NCI-H2227 treated with DMSO at 0.1 percent for 48 hours (cell line): Measurements from ENCODE around the gene IRAK1BP1.
"Not testable (repeated sequence)": the region's sequence is repeated elsewhere in the genome, so short reads cannot be mapped to it uniquely, and the experiment has no call there.

Source experiments
- DNase-seq: peaks from one replicate; lab custom pipeline; 2025; lab: John Stamatoyannopoulos, UW

Gene IRAK1BP1

DNA sequence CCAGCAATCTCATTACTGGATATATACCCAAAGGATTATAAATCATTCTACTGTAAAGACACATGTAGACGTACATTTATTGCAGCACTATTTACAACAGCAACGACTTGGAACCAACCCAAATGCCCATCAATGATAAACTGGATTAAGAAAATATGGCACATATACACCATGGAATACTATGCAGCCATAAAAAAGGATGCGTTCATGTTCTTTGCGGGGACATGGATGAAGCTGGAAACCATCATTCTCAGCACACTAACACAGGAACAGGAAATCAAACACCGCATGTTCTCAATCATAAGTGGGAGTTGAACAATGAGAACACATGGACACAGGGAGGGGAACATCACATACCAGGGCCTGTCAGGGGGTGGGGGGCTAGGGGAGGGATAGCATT lies 22.6 kb downstream of the IRAK1BP1 start:
- not testable (repeated sequence) for DNase-seq

DNA sequence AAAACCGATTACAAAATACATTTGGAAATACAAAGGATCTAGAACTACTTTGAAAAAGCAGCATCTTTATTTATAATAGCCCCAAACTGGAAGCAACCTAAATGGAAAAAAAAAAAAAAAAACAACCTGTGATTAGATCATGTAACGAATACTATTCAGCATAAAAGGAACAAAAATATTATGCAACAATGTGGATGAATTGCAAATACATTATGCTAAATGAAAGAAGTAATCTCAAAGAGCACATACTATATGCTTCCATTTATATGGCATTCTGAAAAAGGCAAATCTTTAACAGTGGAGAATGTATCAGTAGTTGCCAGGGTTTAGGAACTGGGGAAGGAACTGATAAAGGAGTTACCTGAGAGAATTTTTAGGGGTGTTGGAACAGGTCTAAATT lies 28.9 kb downstream of the IRAK1BP1 start:
- DNase-seq: no peak

DNA sequence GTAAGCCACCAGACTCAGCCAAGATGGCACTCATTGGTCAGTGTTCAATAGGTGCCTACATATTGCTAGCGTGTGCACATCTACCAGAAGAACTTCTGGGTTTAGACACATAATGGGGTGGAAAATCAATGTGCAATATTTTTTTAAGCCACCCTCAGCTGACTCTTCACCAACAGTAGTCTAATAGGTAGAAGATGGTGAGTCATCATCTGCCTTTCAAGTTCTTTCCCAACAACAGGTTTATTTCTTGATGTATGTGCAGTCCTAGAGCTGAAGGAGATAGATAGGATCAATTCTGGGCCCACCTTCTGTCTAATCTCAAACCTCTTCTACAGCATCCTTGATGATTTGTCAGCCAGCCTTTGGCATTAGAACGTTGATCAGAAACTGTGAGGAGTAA lies 41.3 kb downstream of the IRAK1BP1 start:
- DNase-seq: no peak

DNA sequence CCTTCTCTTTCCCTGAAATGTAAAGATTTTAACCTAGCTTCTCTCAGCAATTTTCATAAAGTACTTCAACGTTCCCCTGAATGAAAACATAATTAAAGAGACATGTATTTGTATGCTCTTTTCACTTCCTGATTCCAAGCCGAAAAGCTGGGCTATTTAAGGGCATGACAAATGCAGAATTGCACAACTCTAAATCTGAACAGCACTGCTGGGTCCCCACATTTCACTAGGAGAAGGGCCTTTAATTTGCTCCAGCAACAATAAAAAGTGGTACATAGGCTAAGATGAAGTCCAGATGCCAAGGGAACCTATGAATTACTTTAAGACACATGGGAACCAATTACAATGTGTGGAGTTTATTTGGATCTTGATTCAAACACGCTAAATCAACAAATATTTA lies 42.0 kb downstream of the IRAK1BP1 start:
- no peak for DNase-seq

DNA sequence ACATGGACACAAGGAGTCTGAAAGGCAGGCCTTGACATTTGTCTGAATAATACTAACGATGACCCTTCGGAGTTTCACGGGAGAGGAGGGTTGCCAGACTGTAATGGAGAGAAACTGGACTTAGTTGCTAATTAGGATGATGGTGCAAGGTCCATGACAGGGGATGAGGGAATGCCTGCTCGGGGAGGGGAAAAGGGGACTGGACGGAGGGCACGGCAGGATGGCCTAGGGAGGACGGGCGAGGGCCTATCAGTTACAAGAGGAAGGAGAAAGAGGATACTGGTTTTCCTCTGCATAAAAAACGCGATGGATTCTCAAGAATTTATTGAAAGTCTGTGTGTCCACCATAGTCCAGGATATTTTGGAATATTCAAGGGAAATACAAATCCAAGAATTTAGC lies 42.7 kb downstream of the IRAK1BP1 start:
- DNase-seq: no peak

DNA sequence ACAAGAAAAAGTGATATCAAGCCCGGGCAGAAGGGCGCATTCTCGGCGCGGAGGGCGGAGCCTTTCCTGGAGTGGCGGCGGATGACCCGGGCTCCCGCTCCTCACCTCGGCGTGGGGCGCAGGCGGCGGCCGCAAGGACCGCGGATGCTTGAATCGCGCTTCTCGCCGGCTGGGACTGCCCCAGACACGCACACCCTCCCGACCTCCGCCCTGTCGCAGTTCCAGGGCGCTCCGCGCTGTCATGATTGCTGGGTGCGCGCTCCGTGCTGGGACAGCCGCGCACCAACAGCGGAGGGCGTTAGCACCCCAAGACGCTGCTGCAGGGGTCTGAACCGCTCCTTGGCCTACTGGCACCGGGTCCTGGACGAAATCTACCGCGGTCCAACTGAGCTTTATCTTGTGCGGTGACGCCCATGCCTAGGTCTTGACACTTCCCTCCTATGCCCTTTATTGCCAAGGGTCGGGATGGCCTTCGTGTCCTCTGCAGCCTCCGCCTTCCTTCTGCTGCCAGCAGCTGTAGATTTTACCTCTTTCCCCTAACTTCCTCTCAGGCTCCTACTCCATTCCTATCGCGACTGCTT lies 43.3 kb downstream of the IRAK1BP1 start:
- no peak for DNase-seq

DNA sequence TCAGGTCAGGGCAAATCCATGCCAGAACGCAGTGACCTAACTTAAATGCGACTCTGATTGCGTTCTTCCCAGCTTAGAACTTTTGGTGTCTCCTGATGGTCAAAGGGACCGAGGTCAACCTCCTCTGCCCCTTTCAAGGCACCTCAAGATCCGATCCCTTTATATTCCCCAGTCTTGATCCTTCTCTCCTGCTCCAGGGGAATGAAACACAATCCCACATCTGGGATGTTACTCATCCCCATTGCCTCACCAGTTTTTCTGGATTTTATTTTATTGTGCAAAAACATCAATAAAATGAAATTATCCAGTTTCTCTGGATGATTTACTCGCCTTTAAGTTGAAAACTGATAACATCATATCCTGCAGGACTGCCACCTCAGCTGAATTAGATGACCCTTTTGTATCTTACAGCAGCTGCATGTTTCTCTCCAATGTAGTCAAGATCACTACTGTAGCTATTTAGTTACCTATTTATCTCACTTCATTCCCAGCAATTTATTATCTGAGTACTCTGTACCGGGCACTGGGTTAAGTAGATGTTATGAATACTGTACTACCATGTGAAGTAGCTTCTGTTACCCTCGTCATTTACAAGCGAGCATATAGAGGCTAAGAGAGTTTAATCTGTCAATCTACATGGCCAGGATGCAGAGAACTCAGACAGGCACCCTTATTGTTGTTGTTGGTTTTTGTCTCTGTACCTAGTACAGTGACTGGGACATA lies 44.0 kb downstream of the IRAK1BP1 start:
- no peak for DNase-seq

DNA sequence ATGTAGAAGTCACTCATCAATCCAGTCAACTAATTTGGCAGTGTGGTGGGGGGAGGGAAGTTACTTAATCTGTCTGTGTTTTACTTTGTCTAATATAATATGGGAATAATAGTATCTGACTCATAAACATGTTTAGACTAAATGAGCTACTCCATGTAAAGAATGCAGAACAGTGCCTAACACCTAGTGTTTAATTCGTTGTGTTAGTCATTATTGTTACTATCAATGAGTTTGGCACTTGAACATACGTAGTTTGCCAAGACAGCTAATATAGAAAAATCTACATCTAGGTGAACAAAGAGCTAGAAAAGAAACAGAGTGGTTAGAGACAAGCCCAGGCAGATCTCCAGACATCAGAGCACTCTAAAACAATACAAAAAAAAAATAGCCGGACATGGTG lies 49.1 kb downstream of the IRAK1BP1 start:
- DNase-seq: no peak

DNA sequence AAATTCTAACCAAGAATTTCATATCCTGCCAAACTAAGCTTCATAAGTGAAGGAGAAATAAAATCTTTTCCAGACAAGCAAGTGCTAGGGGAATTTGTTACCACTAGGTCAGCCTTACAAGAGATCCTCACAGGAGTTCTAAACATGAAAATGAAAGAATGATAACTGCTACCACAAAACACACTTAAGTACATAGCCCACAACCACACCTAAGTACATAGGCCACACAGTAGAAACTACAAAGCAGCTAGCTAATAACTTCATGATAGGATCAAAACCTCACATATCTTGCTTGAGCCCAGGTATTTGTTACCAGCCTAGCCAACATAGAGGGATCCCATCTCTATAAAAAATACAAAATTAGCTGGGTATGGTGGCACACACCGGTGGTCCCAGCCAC lies 50.4 kb downstream of the IRAK1BP1 start:
- no peak for DNase-seq

DNA sequence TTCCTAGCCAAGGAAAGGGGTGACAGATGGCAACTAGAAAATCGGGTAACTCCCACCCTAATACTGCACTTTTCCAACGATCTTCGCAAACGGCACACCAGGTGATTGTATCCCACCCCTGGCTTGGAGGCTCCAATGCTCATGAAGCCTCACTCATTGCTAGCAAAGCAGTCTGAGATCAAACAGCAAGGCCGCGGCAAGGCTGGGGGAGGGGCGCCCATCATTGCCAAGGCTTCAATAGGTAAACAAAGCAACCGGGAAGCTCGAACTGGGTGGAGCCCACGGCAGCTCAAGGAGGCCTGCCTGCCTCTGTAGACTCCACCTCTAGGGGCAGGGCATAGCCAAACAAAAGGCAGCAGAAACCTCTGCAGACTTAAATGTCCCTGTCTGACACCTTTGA lies 53.8 kb downstream of the IRAK1BP1 start:
- not testable (repeated sequence) for DNase-seq

DNA sequence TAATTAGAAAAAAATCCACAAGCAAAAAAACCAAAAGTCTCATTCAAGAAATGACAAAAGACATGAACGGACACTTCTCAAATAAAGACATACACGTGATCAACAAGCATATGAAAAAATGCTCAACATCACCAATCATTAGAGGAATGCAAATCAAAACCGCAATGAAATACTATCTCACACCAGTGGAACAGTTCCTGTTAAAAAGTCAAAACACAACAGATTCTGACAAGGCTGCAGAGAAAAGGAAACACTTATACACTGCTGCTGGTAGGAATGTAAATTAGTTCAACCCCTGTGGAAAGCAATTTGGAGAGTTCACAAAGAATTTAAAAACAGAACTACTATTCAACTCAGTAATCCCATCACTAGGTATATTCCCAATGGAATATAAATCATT lies 58.0 kb downstream of the IRAK1BP1 start:
- no peak for DNase-seq

DNA sequence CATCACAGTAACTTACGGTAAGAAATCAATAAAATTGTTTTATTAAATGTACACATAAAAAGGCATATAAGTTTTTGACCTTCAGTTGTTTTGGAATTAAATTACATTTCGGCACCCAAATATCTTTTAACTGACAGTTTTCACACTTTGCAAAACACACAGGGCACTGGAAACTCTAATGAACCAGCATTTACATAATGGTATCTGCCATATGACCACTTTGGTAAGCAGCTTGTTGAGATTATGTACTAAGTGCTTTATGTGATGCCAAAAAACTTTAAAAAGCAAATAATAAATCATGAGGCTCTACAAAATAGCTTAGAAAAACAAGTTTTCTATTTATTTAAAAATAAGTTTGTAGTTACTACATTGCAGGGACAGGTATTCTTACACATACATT lies 68.2 kb downstream of the IRAK1BP1 start:
- DNase-seq: no peak

DNA sequence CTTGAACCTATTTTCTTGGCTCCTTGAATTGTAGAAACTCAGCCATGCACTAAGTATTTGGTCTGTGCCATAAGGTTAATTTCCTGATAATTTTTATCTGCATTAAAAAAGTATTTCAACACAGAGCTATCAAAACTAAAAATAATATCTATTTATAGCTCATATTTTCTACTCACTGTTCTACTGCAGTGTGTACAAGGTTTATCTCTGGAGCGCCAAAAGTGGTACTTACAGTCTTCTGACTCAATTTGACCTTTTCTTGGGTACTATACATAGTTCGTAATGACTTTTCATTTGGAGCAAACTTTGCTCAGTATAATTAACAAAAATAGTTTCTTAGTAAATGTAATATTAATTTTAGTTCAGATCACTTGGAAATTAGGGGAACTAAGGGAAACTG lies 69.2 kb downstream of the IRAK1BP1 start:
- no peak for DNase-seq

DNA sequence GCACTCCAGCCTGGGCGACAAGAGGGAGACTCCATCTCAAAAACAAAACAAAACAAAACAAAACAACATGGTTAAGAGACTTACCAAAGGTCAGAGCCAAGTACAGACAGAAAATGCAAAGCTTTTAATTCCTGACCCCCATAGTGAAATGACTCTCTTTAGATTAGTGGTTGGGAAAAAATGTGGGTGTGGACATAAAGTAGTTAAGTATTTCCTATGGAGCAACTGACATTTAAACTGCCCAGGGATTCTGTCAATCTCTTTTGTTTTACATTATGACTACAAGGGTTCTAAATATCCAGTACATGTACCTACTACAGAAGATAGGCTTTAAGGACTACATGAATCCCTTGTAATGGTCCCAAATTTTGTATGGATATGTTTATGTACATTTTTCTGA lies 75.1 kb downstream of the IRAK1BP1 start:
- DNase-seq: no peak

DNA sequence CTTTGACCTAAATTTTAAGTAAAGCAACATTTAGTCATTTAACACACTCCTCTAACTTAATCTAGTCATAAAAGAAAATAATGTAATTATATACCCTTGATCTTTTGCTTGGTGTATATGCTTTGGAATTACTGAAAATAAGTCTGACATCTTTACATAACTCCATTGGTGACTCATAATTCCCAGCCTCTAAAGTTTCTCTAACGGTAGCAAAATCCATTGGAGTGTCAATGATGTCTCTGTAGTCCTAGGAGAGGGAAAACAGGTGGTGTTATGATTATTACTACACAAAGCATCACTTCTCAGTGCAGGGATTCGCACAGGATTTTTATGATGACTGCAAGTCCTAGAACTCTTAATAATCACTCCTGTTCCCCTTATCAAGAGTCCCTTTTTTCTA lies 80.2 kb downstream of the IRAK1BP1 start:
- DNase-seq: no peak

DNA sequence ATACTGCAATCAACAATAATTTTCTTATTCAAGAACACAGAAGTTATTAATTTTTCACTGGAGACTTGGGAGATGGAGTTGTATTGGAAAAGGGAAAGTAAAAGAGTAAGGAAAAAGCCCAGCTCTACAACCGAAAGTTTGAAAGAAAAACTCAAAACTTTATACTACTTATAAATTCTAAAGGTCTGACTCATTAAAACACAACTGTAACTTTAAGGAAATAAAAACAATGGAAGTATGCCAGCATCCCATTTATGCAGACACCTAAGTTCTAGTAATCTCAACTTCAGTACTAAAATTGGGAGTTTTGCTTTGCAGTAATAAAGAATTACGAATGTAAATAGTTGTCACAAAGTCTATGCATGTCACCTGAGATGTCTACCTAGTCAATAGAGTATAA lies 80.6 kb downstream of the IRAK1BP1 start:
- no peak for DNase-seq

DNA sequence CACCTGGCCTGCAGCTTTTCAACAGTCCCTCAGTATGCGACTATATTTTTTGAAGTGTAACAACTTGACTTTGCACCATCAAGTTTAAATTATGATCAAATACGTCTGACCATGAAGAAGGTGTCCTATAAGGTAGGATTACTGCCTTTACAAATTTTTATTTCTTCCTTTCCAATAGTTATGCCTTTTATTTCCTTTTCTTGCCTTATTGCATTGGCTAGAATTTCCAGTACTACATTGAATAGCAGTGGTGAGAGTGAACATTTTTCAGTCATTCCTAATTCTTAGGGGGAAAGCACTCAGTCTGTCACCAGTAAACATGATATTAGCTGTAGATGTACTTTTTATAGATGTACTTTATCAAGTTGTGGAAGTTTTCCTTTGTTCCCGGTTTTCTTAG lies 81.4 kb downstream of the IRAK1BP1 start:
- DNase-seq: no peak

DNA sequence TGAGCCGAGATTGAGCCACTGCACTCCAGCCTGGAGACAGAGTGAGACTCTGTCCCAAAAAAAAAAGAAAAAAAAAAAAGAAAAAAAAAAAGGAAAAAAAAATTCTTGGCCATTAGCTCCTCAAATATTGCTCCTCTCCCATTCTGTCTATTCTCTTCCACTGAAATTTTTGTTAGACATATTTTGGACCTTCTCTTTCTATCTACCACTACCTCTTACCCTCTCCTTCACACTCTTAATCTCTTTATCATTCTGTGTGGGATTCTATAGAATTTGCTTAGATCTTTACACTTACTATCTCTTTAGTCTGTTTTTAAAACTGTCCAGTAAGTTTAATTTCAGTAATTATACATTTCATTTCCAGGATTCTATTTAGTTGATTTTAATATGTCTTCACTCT lies 85.0 kb downstream of the IRAK1BP1 start:
- DNase-seq: no peak
